ENCODE results near the gene PHLPP2. TPM values are rescaled to one million over a fixed set of nuclear protein-coding genes. Genes with fewer than 3 reads are reported as not detected.

Gene PHLPP2
- total RNA-seq, 1 donor from 2014 or later: 6.6 TPM

DNA sequence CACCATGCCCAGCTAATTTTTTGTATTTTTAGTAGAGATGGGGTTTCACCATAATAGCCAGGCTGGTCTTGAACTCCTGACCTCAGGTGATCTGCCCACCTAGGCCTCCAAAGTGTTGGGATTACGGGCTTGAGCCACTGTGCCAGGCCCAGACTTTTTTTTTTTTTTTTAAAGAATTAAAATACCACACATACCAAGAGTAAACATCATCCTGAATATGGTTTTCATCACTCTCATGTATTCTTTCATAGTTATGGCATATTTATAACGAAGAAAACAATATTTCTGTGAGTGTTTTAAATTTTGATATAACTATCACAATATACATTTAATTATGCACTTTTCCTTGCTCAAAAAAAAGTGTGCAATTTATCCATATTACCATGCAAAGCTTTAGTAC lies 50.3 kb downstream of the PHLPP2 start:
- Histone ChIP-seq H3K9me3 (no peaks in the 10 kb centered on the region), H3K27ac (no peak overlapping the region), H3K36me3 (peaks cover 71% of the 10 kb centered on the region), H3K27me3 (ENCODE audit: low read depth) (no peaks in the 10 kb centered on the region), H3K4me1 (no peaks in the 10 kb centered on the region), H3K4me3 (no peak overlapping the region)
- TF ChIP-seq, protein P1, sequence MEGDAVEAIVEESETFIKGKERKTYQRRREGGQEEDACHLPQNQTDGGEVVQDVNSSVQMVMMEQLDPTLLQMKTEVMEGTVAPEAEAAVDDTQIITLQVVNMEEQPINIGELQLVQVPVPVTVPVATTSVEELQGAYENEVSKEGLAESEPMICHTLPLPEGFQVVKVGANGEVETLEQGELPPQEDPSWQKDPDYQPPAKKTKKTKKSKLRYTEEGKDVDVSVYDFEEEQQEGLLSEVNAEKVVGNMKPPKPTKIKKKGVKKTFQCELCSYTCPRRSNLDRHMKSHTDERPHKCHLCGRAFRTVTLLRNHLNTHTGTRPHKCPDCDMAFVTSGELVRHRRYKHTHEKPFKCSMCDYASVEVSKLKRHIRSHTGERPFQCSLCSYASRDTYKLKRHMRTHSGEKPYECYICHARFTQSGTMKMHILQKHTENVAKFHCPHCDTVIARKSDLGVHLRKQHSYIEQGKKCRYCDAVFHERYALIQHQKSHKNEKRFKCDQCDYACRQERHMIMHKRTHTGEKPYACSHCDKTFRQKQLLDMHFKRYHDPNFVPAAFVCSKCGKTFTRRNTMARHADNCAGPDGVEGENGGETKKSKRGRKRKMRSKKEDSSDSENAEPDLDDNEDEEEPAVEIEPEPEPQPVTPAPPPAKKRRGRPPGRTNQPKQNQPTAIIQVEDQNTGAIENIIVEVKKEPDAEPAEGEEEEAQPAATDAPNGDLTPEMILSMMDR (IDR thresholded peaks at IDR 0.05): no peak
- DNase-seq (no peak), ATAC-seq (no peak)
- intact Hi-C loops (cut with DNase I): no loop called here

DNA sequence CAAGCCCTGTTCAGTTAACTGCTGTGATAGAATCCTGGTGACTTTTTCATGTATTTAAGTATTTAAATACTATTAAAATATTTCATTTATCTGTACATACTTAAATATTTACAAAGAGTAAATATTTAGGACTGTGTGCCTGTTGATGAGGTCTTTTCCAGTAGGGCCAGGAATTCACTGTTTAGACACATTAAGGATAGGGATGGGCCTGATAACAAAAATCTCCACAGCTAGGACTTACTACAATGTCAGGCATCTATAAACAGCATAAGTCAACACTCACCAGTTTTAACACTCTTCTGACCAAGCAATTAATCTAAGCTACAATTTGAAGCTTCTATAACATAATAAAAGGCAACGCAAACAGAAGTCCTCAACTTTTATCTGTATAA lies 50.9 kb downstream of the PHLPP2 start:
- intact Hi-C loops (cut with DNase I): no loop called here
- ATAC-seq: peak in 1 of 2 donors; percentile 47
- Histone ChIP-seq H3K27me3 (ENCODE audit: low read depth) (no peaks in the 10 kb centered on the region), H3K36me3 (peaks cover 74% of the 10 kb centered on the region), H3K9me3 (no peaks in the 10 kb centered on the region), H3K4me3 (no peak overlapping the region), H3K4me1 (no peaks in the 10 kb centered on the region), H3K27ac (no peak overlapping the region)
- TF ChIP-seq, protein P1 (IDR thresholded peaks at IDR 0.05): no peak
- DNase-seq: no peak

DNA sequence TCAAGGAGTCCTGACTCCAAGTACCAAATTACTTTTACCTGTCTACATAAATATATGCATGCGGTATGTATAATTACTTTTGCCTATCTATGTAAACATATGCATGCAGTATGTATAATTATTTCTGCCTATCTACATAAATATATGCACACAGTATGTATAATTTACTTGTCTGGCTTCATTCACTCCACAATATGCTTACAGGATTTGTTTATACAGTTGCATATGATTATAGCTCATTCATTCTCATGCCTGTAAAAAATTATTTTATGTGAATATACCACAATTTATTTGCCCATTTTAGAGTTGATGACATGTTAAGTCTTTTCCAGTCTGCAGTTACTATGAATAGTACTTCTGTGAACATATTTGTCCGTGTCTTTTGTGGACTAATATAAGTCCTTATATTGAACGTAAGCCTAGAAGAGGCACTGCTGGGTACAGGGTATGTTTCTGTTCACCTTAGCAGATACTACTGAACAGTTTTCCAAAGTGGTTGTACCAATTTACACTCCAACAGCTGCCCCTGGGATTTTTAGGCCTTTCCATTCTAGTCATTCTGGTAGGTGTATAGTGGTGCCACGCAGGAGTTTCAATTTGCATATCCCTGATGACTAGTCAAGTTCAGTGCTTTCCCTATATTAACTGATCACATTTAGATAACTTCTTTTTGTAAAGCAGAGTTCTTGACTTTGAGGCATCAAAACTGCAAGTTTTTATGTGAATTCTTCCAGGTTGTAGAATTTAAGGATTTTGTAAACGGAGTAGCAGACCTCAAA lies 51.5 kb downstream of the PHLPP2 start:
- Histone ChIP-seq H3K27me3 (ENCODE audit: low read depth) (no peaks in the 10 kb centered on the region), H3K36me3 (peaks cover 72% of the 10 kb centered on the region), H3K9me3 (no peaks in the 10 kb centered on the region), H3K4me1 (no peaks in the 10 kb centered on the region), H3K4me3 (no peak overlapping the region), H3K27ac (no peak overlapping the region)
- ATAC-seq (no peak), DNase-seq (no peak)
- TF ChIP-seq, protein P1 (IDR thresholded peaks at IDR 0.05): no peak
- intact Hi-C loops (cut with DNase I): no loop called here

DNA sequence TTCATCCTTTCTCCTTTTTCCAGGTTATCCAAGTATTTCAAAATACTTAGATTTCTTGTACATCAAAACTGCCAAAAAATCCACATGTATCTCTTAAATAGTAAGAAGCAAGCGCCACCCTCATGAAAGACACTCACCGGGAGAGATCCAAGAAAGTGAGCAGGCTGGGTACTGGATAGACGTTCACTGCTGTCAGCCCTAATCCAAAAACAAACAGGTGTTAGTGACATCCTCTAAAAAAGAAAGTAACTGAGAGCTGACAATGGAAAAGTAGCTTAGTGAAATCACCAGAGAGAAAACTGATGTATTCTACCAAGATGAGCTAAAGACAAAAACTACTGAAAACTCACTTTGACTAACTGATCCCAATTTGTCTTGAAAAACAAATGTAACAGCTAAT lies 52.4 kb downstream of the PHLPP2 start:
- intact Hi-C loops (cut with DNase I): no loop called here
- Histone ChIP-seq H3K9me3 (no peaks in the 10 kb centered on the region), H3K27me3 (ENCODE audit: low read depth) (no peaks in the 10 kb centered on the region), H3K27ac (no peak overlapping the region), H3K4me3 (no peak overlapping the region), H3K36me3 (peaks cover 71% of the 10 kb centered on the region), H3K4me1 (no peaks in the 10 kb centered on the region)
- DNase-seq (no peak), ATAC-seq (no peak)
- TF ChIP-seq, protein P1 (IDR thresholded peaks at IDR 0.05): no peak

DNA sequence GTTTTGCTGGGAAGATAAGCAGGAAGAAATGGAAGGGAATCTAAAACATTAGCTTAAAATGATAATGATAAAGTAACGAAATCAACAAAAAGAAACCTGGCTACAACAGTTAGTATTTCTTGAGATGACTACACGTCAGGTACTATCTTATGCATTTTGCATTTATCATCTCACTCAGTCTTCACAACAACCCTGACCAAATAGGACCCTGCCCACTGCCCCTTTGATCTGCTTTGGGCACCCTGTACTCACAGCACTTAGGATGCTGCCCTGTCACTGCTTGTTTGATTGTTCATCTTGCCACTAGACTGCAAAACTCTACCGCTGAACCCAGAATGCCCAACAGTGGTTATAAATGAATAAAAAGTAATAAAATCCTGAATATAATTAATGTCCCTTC lies 53.3 kb downstream of the PHLPP2 start:
- Histone ChIP-seq H3K4me3 (no peak overlapping the region), H3K27ac (no peak overlapping the region), H3K4me1 (no peaks in the 10 kb centered on the region), H3K27me3 (ENCODE audit: low read depth) (no peaks in the 10 kb centered on the region), H3K9me3 (no peaks in the 10 kb centered on the region), H3K36me3 (peaks cover 74% of the 10 kb centered on the region)
- intact Hi-C loops (cut with DNase I): no loop called here
- TF ChIP-seq, protein P1 (IDR thresholded peaks at IDR 0.05): no peak
- no peak for DNase-seq
- ATAC-seq: no peak
